Colonic mucosa (tissue), 4 donors: ENCODE measurements around the gene DST. TPM values are rescaled to one million over a fixed set of nuclear protein-coding genes. Genes with fewer than 3 reads are reported as not detected.

Experiments used
- DNase-seq: peaks from one replicate; pipeline ENCODE4 v3.0.0-alpha.2; 2020
- H3K27ac ChIP-seq: fragments of 200-600 bp; one replicate; pipeline ENCODE4 v1.8.0; 2021
- H3K27me3 ChIP-seq: fragments of 200-600 bp; one replicate; pipeline ENCODE4 v1.8.0; 2021
- H3K36me3 ChIP-seq: fragments of 200-600 bp; one replicate; pipeline ENCODE4 v1.8.0; 2021
- H3K4me1 ChIP-seq: fragments of 200-600 bp; one replicate; pipeline ENCODE4 v1.8.0; 2021; ENCODE audit warnings: mild to moderate bottlenecking
- H3K4me3 ChIP-seq: fragments of 200-600 bp; one replicate; pipeline ENCODE4 v1.8.0; 2021
- H3K9ac ChIP-seq, 2 donors: one replicate each; pipeline ENCODE4 v1.7.0; 2013; ENCODE audit warnings: control low read depth in 2 of 2, low read depth in 2 of 2, low read length in 2 of 2
- H3K9me3 ChIP-seq: fragments of 200-600 bp; one replicate; pipeline ENCODE4 v1.8.0; 2021
- CTCF ChIP-seq: fragments of 200-600 bp; IDR thresholded peaks from one replicate; pipeline ENCODE4 v1.8.0; 2022; ENCODE audit warnings: antibody characterized with exemption, mild to moderate bottlenecking
- intact Hi-C: fragments of 100-400 bp; cut with DNase I; formaldehyde crosslinking; loops from one replicate; pipeline ENCODE4 v1.14.1; 2022
- total RNA-seq, 2 donors: library from RNA; stranded (reverse); fragmentation: NEBNext Ultra II Directional in 1 of 2; extraction: Animal tissue kit (Norgen Biotek cat#: 25700) in 1 of 2; gene quantifications; one replicate each; pipeline ENCODE4 v1.2.1, GENCODE V29; 2021
- donor health status: healthy.
- donor health status: DM: no; HTN: no; CAD: no.
- donor health status: DM: no; HTN: no; CAD: no.

DST gene
- total RNA-seq, 2 donors from 2014 or later: 115 to 197 TPM

GRCh38 chr6:56437171-56437900 lies 205.4 kb downstream of the DST start:
- Histone ChIP-seq H3K9me3 (no peaks in the 10 kb centered on the region), H3K27ac (no peak overlapping the region), H3K36me3 (no peaks in the 10 kb centered on the region), H3K27me3 (no peaks in the 10 kb centered on the region), H3K4me1 (no peaks in the 10 kb centered on the region), H3K4me3 (no peak overlapping the region), H3K9ac (no peak overlapping the region)
- no peak for TF ChIP-seq CTCF
- DNase-seq: no peak
- intact Hi-C loops: no loop called here

- H3K9ac ChIP-seq: no peak overlapping the region
- no peaks in the 10 kb centered on the region for H3K36me3 ChIP-seq
- DNase-seq: no peak
- no peaks in the 10 kb centered on the region for H3K9me3 ChIP-seq
- no peak overlapping the region for H3K27ac ChIP-seq
- intact Hi-C loops: no loop called here
- no peaks in the 10 kb centered on the region for H3K4me1 ChIP-seq
- no peak overlapping the region for H3K4me3 ChIP-seq
- no peaks in the 10 kb centered on the region for H3K27me3 ChIP-seq
- no peak for TF ChIP-seq CTCF
Measured at GRCh38 chr6:56435754-56436153, 206.9 kb downstream of the DST start.

GRCh38 chr6:56435326-56435725 lies 207.4 kb downstream of the DST start:
- TF ChIP-seq CTCF: no peak
- no peaks in the 10 kb centered on the region for H3K9me3 ChIP-seq
- H3K9ac ChIP-seq: no peak overlapping the region
- no peak for DNase-seq
- H3K36me3 ChIP-seq: no peaks in the 10 kb centered on the region
- H3K27ac ChIP-seq: no peak overlapping the region
- no peaks in the 10 kb centered on the region for H3K4me1 ChIP-seq
- no peak overlapping the region for H3K4me3 ChIP-seq
- intact Hi-C loops: no loop called here
- H3K27me3 ChIP-seq: no peaks in the 10 kb centered on the region

GRCh38 chr6:56434606-56435005 lies 208.1 kb downstream of the DST start:
- Histone ChIP-seq H3K27me3 (no peaks in the 10 kb centered on the region), H3K36me3 (no peaks in the 10 kb centered on the region), H3K4me3 (no peak overlapping the region), H3K27ac (no peak overlapping the region), H3K4me1 (no peaks in the 10 kb centered on the region), H3K9me3 (no peaks in the 10 kb centered on the region), H3K9ac (no peak overlapping the region)
- intact Hi-C loops: no loop called here
- no peak for DNase-seq
- no peak for TF ChIP-seq CTCF

GRCh38 chr6:56433119-56433518 lies 209.6 kb downstream of the DST start:
- Histone ChIP-seq H3K27me3 (no peaks in the 10 kb centered on the region), H3K9me3 (no peaks in the 10 kb centered on the region), H3K4me1 (no peaks in the 10 kb centered on the region), H3K36me3 (no peaks in the 10 kb centered on the region), H3K4me3 (no peak overlapping the region), H3K9ac (no peak overlapping the region), H3K27ac (no peak overlapping the region)
- DNase-seq: no peak
- intact Hi-C loops: no loop called here
- TF ChIP-seq CTCF: no peak
